ENCODE measurements around the gene CYSTM1.

CYSTM1 gene

DNA sequence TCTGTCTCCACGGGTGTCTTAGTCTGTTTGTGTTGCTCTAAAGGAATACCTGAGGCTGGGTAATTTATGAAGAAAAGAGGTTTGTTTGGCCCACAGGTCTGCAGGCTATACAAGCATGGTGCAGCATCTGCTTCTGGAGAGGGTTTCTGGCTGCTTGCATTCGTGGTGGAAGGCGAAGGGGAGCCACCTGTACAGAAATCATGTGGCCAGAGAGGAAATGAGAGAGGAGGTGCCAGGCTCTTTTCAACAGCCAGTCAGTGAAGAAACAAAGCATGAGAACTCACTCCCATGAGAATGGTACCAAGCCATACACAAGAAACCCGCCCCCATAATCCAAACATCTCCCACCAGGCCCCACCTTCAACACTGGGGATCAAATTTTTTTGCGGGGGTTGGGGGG is 74.5 kb downstream of the CYSTM1 start:
- ChIA-PET POLR2A (ENCODE audit: low non-redundant PET) (no interaction called here), CTCF (interaction anchor here (1.2 kb wide), 1 partner anchor 10 kb away, joined by 3 read pairs; no protein-coding TSS in a partner anchor)
- DNase-seq (ENCODE audit: low spot score): no peak
- no peak overlapping the region for H3K27ac ChIP-seq
- TF ChIP-seq, protein P1, sequence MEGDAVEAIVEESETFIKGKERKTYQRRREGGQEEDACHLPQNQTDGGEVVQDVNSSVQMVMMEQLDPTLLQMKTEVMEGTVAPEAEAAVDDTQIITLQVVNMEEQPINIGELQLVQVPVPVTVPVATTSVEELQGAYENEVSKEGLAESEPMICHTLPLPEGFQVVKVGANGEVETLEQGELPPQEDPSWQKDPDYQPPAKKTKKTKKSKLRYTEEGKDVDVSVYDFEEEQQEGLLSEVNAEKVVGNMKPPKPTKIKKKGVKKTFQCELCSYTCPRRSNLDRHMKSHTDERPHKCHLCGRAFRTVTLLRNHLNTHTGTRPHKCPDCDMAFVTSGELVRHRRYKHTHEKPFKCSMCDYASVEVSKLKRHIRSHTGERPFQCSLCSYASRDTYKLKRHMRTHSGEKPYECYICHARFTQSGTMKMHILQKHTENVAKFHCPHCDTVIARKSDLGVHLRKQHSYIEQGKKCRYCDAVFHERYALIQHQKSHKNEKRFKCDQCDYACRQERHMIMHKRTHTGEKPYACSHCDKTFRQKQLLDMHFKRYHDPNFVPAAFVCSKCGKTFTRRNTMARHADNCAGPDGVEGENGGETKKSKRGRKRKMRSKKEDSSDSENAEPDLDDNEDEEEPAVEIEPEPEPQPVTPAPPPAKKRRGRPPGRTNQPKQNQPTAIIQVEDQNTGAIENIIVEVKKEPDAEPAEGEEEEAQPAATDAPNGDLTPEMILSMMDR (conservative IDR thresholded peaks at IDR 0.05; ENCODE audit: low read depth): no peak

DNA sequence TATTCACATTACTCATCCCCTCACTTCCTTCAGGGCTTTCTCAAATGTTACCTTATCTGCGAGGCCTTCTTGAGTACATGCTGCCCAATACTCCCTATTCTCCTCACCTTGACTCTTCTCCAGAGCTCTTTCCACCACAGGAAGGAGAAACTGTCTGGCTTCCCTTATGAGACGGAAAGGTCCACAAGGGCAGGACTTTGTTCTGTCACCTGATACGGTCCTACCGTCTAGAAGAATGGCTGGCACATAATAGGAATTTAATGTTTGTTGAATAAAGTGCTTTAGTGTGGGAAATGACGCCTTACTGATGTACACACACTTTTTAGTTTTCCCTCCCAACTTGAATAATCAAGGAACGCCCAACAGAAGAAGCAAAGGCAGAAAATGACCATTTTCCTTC is 75.4 kb downstream of the CYSTM1 start:
- H3K27ac ChIP-seq: no peak overlapping the region
- CTCF ChIA-PET: no interaction called here
- POLR2A ChIA-PET (ENCODE audit: low non-redundant PET): no interaction called here
- DNase-seq (ENCODE audit: low spot score): no peak
- TF ChIP-seq, protein P1 (conservative IDR thresholded peaks at IDR 0.05; ENCODE audit: low read depth): no peak

DNA sequence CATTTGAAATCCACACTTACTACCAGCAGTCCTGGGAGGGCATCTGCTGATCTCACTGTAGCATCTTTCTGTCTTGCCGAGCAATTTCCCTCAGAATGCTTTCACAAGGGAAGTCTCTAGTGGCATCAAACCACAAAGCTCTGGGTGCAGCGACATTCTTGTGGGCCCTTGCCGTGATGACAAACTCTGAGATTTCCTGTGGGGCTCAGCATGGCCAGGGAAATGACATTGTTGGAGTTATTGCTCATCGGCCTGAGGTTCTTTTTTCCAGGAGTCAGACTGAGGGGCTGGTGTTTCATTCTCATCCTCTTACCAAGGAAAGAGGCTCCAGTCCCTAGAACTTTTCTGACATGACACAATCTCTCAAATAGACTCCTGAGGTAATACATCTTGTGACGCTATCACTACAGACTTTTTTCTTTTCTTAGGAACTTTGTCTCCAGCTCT is 76.6 kb downstream of the CYSTM1 start:
- POLR2A ChIA-PET (ENCODE audit: low non-redundant PET): no interaction called here
- CTCF ChIA-PET: interaction anchor here (0.7 to 0.8 kb wide), 4 partner anchors 8 to 94 kb away, joined by 3 to 4 read pairs (median 3); no protein-coding TSS in a partner anchor
- TF ChIP-seq, protein P1 (conservative IDR thresholded peaks at IDR 0.05; ENCODE audit: low read depth): no peak
- peak; percentile 66 for DNase-seq (ENCODE audit: low spot score)
- peak overlapping the region; percentile 50 for H3K27ac ChIP-seq

DNA sequence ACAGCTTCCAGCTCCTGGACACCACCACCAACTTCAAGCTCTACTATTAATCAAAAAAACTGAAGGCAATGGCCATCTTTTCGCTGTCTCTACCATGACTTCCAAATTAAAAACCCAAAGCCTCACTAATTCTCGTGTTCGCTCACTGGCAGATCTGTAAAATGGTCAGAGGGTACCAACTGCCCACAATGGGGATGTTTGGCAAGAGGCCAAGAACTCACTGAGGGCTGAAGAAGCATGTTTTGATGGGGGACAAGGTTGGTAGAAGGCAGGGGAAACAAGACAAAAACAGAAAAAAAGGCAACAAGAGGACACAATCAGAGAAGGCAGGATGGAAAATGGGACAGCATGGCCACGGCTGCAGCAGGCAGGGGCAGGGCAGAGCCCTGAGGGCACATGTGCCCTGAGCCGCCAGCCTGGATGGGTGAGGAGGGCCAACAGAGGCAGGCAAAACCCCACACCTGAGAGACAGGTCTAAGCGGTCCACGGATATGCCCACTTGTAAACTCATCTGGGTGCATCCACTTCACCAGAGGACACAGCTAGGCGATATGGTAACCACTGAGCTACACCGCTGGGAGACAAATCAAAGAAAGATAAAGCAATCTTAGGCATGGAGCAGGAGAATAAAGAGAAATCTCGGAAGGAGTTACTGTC is 77.6 kb downstream of the CYSTM1 start:
- ChIA-PET CTCF (interaction anchor here (1.5 kb wide), 1 partner anchor 8 kb away, joined by 7 read pairs; no protein-coding TSS in a partner anchor), POLR2A (ENCODE audit: low non-redundant PET) (no interaction called here)
- TF ChIP-seq, protein P1 (conservative IDR thresholded peaks at IDR 0.05; ENCODE audit: low read depth): no peak
- H3K27ac ChIP-seq: no peak overlapping the region
- no peak for DNase-seq (ENCODE audit: low spot score)

DNA sequence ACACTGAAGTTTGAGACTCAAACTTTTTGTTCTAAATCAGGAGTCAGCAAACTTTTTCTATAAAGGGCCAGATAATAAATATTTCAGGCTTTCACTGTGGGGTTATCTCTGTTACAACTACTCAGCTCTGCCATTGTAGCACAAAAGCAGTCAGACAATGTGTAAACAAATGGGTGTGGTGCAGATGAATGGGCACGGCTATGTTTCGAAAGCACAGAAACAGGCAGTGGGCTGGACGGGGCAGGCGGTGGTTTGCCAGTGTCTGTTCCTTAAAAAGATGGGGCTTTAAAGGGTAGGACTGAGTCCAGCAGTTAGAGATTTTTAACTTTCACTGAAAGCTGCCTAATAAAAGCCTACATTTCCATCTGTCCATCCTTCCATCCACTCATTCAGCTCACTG is 79.0 kb downstream of the CYSTM1 start:
- CTCF ChIA-PET: interaction anchor here (0.7 to 1.7 kb wide), 2 partner anchors 17 to 93 kb away, joined by 3 to 12 read pairs; partner anchors contain the start of gene HBEGF
- peak overlapping the region; percentile 3; the same call in 1 of the 2 replicates for H3K27ac ChIP-seq
- peak; percentile 59 for DNase-seq (ENCODE audit: low spot score)
- POLR2A ChIA-PET (ENCODE audit: low non-redundant PET): interaction anchor here (0.5 to 1.1 kb wide), 2 partner anchors 90 to 93 kb away, joined by 4 read pairs; partner anchors contain the start of gene HBEGF
- TF ChIP-seq, protein P1 (conservative IDR thresholded peaks at IDR 0.05; ENCODE audit: low read depth): no peak

DNA sequence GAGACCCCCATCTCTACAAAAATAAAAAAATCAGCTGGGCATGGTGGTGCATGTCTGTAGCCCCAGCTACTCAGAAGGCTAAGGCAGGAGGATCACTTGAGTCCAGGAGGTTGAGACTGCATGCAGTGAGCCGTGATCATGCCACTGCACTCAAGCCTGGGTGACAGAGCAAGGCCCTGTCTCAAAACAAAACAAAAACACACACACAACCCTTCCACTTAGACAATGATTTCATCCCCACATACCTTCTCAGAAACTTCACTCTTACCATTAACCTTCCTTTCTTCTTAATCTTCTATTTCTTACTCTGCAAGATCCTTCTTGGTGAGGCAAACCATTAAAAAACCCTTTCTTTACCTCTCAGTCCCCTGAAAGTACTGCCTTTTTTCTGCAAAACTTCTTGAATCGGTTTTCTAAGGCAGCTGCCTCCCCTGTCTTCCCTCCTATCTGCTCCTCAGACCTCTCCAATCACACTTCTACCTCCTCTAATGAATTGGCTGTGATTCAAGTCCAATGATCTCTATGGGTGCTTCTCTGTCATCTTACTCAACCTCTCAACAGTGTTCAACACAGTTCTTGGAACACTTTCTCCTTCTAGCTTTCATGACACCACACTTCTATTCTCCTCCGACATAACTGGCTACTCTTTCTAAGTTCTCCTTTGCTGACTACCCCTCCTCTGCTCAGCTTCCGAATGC is 80.6 kb downstream of the CYSTM1 start:
- TF ChIP-seq, protein P1 (conservative IDR thresholded peaks at IDR 0.05; ENCODE audit: low read depth): no peak
- no peak for DNase-seq (ENCODE audit: low spot score)
- H3K27ac ChIP-seq: no peak overlapping the region
- CTCF ChIA-PET: interaction anchor here (0.8 to 1.4 kb wide), 2 partner anchors 11 to 97 kb away, joined by 3 read pairs; no protein-coding TSS in a partner anchor
- POLR2A ChIA-PET (ENCODE audit: low non-redundant PET): no interaction called here
